Ammon's horn (tissue), 1 donor: ENCODE data around the gene GPR137.

Experiments used
- DNase-seq: peaks from one replicate; pipeline ENCODE4 v3.0.0-alpha.2; 2016; ENCODE audit warnings: low spot score

Gene GPR137

GRCh38 chr11:64285885-64286800, 495 bp downstream of the GPR137 start:
- DNase-seq: no peak

GRCh38 chr11:64286801-64287159, 1.1 kb downstream of the GPR137 start:
- no peak for DNase-seq

- DNase-seq: no peak
Measured at GRCh38 chr11:64287676-64288352, 2.2 kb downstream of the GPR137 start.

- DNase-seq: no peak
Measured at GRCh38 chr11:64288353-64288750, 2.7 kb downstream of the GPR137 start.

- no peak for DNase-seq
Measured at GRCh38 chr11:64289002-64289564, 3.4 kb downstream of the GPR137 start.

- no peak for DNase-seq
Measured at GRCh38 chr11:64290352-64291261, 5.0 kb downstream of the GPR137 start.

GRCh38 chr11:64291262-64291751, 5.7 kb downstream of the GPR137 start, which contains the start of gene KCNK4:
TSS of gene KCNK4 (plus strand) at chr11:64291302. CDS start at chr11:64293019, 1,717 bp downstream.
- DNase-seq: no peak

- no peak for DNase-seq
Measured at GRCh38 chr11:64291752-64292459, 6.3 kb downstream of the GPR137 start.

GRCh38 chr11:64292460-64293254, 7.0 kb downstream of the GPR137 start:
- no peak for DNase-seq

GRCh38 chr11:64294774-64295173, 9.1 kb downstream of the GPR137 start:
- DNase-seq: no peak

GRCh38 chr11:64295760-64296159, 10.1 kb downstream of the GPR137 start:
- DNase-seq: no peak

GRCh38 chr11:64296236-64296635, 10.6 kb downstream of the GPR137 start:
- DNase-seq: no peak

GRCh38 chr11:64296830-64297698, 11.4 kb downstream of the GPR137 start:
- DNase-seq: no peak

- DNase-seq: no peak
Measured at GRCh38 chr11:64297699-64298358, 12.2 kb downstream of the GPR137 start.

GRCh38 chr11:64298966-64299846, 13.6 kb downstream of the GPR137 start:
- peak; percentile 81 for DNase-seq

GRCh38 chr11:64299847-64300648, 14.4 kb downstream of the GPR137 start, which contains the start of gene CATSPERZ:
TSS of gene CATSPERZ (plus strand) at chr11:64300358. CDS start at chr11:64300411, 53 bp downstream.
- no peak for DNase-seq
